ENCODE data around the gene PRSS33.

PRSS33 gene

DNA sequence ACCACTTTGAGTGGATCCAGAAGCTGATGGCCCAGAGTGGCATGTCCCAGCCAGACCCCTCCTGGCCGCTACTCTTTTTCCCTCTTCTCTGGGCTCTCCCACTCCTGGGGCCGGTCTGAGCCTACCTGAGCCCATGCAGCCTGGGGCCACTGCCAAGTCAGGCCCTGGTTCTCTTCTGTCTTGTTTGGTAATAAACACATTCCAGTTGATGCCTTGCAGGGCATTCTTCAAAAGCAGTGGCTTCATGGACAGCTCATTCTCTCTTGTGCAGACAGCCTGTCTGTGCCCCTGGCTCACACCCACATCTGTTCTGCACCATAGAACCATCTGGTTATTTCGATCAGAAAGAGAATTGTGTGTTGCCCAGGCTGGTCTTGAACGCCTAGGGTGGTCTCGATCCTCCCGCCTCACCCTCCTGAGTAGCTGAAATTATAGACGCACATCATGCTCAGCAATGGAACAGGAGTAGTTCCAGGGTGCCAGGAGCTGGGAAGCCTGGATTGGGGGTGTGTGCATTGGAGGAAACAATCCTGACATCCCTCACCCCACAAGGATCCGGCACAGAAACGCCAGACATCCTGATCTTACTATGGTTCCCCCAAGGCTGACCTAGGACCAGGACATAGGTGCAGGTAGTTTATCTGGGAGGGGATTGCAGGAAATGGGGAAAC is 34.3 kb upstream of the PRSS33 start:
- in situ Hi-C loops (cut with HindIII; ENCODE audit: low sequenced_read_pairs) = no loop called here

DNA sequence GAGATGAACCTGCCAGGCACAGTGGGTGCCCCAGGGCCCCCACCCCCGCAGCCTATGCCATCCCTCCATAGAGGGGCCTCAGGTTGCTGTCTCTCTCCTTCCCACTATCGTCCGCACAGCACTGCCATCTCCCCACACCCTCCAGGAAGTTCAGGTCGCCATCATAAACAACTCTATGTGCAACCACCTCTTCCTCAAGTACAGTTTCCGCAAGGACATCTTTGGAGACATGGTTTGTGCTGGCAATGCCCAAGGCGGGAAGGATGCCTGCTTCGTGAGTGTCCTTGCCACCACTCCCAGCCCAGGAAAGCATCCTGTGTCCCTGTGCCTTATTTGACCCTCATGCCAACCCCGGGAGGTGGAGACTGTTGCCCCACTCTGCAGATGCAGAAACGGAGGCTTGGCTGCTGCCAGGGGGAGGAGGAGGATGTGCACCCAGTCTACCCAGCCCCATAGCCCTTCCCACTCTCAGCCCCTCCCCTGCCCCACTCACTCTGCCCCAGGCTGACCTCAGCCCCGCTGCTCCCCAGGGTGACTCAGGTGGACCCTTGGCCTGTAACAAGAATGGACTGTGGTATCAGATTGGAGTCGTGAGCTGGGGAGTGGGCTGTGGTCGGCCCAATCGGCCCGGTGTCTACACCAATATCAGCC is 33.6 kb upstream of the PRSS33 start:
- in situ Hi-C loops (cut with HindIII; ENCODE audit: low sequenced_read_pairs) = no loop called here

DNA sequence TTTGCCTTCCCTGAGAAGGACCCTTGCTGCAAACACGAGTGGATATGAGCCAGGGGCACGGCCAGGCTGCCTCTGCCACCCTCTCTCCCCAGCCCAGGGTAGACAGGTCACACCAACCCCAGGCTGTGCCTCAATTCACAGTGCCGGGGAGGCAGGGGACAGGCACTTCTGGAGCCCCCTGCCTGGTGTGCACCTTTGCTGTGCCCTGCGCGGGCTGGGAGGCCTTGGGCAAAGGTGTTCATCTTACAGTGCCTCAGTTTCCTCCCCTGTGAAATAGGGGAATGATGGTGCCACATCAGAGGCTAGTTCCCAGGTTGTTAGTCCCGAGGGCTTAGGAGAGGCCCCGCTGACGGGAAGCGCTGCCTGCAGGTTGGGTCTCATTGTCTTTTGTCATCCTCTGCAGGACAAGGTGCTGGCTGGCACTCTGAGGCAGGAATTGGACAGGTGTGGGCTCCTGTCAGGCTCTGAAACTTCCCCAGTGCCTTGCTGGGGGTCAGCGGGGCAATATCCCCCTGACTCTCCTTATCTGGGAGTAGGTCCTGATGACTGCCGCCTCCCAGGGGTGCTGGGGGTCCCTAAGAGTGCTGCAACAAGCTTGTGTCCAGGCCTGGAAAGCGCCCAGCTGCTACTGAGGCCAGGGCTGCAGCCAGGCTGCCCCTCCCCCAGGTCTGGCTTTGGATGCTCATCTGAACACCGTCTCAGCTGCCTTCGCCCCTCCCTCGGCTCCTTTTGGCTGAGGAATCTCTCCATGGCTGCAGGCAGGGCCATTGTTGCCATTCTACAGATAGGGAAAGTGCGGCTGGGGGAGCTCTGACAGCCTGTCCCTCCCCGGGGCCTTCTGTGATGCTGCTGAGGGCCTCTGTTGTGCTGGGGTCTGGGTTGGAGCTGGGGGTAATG is 32.8 kb upstream of the PRSS33 start:
- in situ Hi-C loops (cut with HindIII; ENCODE audit: low sequenced_read_pairs) = no loop called here

DNA sequence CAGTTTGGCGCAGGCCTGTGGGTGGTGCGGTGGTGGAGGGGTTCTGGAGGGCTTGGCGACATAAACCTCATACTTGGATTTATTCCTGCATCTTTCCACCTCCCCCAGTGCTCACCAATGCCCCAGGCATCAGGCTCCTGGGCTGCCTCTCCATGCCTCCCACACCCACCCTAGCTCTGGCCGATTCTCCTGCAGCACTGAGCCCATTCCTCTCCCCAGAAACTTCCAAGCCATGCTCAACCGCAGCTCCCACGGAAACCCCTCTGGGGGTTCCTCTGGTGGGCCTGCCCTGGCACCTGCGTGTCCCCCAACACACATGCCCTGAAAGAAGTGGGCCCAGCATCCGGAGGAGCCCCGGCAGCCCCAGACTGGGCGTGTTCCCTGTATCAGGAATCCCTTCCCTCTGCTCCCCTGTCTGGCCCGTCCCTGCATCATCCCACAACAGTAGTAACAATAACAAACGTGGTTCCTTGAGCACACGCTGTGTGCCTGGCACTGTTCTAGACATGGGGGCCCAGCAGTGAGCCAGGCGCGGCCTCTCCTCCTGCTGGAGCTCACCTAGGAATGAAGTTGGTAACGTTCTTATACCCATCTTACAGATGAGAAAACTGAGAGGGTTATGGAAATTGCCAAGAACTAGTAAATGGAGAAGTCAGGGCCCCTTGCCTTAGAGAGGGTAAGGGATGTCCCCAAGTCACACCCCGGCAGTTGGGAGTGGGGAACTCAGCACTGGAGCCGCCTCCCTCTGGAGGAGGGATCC is 32.0 kb upstream of the PRSS33 start:
- in situ Hi-C loops (cut with HindIII; ENCODE audit: low sequenced_read_pairs) = no loop called here

DNA sequence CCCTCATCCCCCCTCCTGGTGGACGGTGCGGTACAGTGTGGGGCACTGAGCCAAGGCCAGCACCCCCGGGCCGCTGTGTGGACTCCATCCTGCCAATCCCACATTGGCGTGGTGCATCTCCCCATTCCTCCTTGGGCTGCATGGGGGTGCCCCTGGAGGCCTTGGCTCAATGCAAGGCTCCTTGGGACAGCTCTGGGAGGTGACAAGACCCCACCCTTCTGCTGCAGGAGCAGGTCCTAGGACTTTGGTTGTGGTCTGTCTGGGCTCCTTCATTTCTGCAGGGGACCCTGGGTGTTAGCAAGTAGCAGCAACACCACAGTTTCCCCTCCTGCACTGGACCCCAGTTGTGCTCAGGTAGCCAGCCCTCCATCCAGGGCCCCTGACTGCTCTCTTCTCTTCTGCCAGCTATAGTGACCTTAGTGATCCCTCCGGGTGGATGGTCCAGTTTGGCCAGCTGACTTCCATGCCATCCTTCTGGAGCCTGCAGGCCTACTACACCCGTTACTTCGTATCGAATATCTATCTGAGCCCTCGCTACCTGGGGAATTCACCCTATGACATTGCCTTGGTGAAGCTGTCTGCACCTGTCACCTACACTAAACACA is 31.0 kb upstream of the PRSS33 start:
- in situ Hi-C loops (cut with HindIII; ENCODE audit: low sequenced_read_pairs) = no loop called here

DNA sequence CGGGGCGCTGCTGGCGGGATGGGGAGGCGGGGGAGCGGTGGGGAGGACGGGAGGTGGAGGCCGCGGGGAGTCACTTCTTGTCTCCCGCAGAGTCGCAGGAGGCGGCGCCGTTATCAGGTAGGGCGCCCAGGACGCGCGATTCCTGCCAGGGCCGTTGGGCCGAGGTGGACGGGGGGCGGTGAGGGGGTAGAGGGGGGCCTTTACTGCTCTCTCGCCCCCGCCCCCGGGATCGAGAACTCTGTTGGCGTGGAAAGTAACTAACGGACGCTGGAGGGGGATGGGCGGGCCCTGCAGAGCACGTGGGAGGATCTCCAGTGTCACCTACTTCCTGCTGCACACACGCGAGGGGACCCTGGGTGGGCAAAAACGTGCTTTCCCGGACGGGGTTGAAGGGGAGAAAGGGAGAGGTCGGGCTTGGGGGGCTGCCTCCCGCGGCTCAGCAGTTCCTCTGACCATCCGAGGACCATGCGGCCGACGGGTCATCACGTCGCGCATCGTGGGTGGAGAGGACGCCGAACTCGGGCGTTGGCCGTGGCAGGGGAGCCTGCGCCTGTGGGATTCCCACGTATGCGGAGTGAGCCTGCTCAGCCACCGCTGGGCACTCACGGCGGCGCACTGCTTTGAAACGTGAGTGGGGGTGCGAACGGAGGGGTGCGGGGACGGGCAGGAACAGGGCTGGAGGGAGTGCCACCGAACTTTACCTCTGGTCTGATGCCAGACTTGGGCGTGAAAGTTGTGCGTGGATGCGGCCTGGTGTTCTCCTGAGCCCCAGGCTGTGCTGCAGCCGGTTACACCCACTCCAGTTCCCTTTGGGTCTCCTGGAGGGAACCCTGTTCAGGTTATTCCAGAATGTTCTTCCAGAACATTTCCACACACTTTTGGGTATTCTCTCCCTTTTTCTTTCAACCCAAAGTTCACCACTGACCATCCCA is 30.2 kb upstream of the PRSS33 start:
- in situ Hi-C loops (cut with HindIII; ENCODE audit: low sequenced_read_pairs) = no loop called here

DNA sequence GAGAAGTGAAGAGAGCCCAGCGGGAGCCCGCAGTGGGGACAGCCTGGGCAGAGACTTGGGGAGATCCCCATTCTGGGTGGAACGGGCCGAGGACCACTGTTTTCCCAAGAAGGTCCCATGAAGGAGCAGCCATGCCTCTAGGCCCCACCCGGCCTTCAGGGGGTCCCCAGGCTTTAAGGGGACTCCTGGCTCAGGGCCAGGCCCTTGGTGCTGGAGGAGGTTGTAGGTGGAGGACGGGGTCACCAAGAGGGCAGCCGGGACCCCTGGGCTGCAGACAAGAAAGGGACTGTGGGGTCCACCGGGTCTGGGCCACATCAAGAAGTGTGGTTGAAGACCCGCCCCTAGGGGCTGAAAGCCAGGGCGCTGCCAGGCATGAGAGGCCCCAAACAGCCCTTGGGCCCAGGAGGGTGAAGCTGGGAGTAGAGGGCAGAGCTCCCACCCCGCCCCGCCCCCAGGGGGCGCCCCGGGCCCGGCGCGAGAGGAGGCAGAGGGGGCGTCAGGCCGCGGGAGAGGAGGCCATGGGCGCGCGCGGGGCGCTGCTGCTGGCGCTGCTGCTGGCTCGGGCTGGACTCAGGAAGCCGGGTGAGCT is 29.5 kb upstream of the PRSS33 start, which contains the start of gene PRSS21:
Gene PRSS21, plus strand, starts transcription at position 487 of the 589 bp plus-strand sequence. Its CDS starts 32 bp downstream, at position 519.
- in situ Hi-C loops (cut with HindIII; ENCODE audit: low sequenced_read_pairs) = no loop called here

DNA sequence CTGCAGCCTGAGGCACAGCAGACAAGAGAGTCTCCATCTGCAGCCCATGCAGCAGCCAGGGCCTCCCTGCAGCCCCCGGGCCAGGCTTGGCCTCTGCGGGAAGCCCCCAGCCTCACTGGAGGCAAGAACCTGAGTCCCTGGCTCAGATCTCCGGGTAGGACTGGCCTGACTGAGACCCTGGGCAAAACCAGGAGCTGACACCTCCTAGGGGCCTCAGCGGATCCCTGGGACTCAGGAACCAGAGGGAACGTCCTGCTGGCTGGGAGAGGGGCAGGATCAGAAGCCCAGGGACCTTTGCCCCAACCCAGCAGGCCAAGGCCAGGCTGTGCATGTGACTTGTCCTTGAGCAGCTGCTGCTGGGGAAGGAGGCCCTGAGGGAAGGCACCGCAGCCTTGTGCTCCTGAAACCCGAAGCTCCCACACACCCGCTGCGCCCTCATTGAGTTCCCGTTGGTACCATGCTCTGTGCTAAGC is 28.0 kb upstream of the PRSS33 start:
- in situ Hi-C loops (cut with HindIII; ENCODE audit: low sequenced_read_pairs) = no loop called here

DNA sequence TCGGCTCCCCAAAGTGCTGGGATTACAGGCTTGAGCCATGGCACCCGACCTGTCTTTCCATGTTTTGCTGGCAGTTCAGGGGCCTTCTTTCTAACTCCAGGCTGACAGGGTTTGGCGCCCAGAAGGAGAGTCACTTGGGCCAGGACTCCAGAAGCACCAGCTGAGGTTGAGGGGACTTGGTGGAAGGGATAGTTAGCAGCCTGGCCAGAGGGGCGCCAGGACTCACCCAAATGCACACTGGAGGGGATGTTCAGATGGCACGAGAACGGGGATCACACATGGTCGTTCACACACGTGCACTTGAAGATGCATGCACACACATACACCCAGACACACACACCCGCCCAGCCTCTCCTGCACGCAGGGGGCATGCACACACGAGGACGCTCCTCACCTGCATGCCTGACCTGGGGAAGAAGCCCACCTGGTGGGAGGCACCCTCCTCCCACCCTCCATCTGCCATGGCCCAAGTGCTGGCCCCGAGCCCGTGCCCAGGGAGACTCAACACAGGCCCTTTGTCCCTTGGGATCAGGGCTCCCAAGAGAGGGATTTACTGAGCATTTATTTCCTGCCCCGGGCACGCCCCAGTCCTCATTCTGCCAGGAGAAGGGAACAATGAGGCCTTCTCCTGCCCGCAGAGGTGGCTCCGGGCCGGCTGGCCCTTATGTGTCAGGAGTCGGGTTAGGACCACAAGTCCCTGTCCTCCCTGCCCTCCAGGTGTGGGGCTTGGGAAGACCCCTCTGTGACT is 27.4 kb upstream of the PRSS33 start:
- in situ Hi-C loops (cut with HindIII; ENCODE audit: low sequenced_read_pairs) = no loop called here

DNA sequence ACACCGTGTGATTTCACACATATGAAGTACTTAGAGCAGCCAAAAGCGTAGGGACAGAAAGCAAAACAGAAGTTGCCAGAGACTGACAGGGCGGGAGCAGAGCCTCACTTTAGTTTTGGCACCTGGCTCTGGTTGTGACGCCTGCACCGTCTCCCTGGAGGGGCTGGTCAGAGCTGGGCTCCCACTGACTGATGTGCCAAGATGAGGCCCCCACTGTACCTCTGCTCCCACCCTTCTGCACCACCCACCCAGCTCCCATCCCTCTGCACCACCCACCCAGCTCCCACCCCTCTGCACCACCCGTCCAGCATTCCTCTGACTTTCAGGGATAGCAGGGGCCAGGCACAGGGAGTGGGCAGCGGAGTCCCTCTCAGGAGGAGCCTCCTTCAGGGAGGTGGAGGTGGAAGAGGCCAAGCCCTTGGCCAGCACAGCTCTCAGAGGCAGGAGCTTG is 26.4 kb upstream of the PRSS33 start:
- in situ Hi-C loops (cut with HindIII; ENCODE audit: low sequenced_read_pairs) = no loop called here

DNA sequence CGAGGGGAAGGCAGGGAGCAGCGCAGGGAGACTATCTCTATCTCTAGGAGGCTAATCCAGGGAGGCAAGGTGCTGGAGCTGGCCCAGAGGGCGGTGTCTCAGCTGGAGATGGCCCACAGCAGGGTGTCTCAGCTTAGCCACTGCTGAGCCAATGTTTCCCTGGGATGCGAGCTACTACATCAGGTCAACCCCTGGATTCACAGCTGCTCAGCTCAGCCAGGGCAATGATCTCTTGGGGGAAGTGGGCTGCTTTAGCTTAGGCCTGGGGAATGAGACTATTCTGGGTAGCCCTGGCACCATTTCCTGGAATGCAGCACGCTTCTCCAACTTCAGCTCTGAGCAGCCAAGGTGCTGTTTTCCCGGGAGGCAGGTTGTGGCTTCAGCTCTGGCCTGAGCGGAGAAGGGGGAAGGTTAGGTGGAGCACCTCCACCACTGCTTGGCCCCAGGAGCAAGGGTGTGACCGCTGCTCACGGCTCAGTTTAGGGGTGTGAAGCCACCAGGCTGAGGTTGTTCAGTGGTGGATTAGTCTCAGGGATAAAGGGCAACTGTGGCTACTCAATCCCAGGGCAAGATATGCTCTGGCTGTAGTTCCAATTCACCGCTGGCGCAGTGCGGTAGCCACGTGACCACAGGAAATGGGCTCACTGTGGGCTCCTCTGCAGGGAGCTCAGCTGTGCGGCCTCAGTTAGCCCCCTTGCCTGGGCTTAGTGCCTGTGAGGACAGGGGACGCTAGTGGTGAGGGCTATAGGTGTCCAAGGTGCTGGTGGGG is 24.5 kb upstream of the PRSS33 start:
- in situ Hi-C loops (cut with HindIII; ENCODE audit: low sequenced_read_pairs) = no loop called here

DNA sequence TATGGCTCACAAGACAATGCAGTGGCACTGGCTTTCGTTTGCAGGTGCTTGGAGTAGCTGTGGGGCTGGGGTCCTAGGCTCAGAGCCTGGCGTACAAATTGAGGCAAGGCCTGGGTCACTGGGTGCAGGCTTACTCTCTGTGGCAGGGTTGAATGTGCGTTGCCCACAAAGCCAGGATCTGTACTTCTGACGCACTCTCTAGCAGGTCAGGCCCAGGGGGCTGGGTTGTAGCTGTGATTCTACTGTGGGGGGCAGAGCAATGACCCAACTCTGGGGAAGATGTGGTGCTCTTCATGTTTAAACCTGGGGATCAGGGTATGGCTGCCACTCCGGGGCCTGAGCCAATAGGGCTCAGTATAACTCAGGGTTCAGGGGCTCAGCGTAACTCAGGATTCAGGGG is 23.3 kb upstream of the PRSS33 start:
- in situ Hi-C loops (cut with HindIII; ENCODE audit: low sequenced_read_pairs) = no loop called here

DNA sequence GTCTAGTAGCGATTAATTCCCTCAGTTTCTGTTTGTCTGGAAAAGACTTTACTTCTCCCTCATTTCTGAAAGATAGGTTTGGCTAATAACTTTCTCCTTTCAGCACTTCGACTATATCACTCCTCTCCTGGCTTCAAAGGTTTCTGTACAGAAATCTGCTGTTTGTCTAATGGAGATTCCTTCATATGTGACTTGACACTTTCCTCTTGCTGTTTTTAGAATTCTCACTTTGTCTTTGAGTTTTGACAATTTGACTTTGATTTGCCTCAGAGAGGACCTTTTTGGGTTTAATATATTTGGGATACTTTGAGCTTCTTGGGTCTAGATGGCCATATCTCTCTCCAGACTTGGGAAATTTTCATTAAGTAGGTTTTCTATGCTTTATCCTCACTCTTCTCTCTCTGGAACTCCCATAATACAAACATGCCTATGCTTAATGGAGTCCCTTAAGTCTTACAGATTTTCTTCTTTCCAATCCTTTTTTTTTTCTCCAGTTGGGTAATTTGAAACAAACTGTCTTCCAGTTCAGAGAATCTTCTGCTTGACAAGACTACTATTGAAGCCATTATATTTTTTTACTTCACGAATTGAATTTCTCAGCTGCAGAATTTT is 21.9 kb upstream of the PRSS33 start:
- in situ Hi-C loops (cut with HindIII; ENCODE audit: low sequenced_read_pairs) = no loop called here

DNA sequence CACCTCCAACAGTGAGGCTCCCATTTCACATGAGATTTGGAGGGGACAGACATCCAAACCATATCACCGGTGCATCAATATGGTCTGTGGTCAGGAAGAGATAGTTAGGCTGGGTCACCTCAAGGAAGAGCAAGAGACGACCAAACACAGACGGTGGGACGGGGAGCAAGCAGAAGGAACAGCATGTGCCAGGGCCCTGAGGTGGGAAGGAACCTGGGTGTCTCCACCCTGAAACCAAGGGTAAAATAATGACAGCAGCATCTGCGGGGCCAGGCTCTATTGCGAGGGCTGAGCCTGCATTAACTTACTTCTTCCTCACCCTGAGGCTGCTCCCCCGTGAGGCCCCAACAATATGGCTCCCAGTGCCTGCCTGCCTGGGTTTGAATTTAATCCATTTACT is 20.8 kb upstream of the PRSS33 start:
- in situ Hi-C loops (cut with HindIII; ENCODE audit: low sequenced_read_pairs) = no loop called here

DNA sequence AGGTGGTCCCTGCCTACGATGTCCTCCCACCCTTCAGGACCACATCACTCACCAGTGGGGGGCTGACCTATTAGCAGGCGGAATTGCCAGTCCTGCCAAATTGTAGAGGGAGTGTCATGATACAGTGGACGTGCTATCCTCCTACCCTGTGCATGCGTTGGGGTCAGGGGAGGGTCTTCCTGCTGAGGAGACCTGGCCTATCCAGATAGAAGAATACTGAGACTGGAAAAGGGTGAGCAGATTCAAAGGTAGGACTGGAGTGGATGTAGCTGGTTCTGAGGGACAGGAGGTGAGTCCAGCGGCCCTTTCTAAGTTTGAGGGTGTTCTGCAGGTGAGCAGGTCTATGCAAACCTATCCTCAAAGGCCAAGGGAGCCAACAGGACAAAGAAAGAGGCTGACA is 18.9 kb upstream of the PRSS33 start:
- in situ Hi-C loops (cut with HindIII; ENCODE audit: low sequenced_read_pairs) = no loop called here

DNA sequence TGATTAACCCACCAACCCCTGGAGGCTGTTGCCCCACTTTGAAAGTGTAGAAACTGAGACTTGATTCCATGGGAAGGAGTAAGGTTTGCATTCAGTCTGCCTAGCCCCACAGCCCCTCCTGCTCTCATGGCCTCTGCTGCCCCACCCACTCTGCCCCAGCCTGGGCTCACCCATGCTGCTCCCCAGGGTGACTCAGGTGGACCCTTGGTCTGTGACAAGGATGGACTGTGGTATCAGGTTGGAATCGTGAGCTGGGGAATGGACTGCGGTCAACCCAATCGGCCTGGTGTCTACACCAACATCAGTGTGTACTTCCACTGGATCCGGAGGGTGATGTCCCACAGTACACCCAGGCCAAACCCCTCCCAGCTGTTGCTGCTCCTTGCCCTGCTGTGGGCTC is 17.4 kb upstream of the PRSS33 start:
- in situ Hi-C loops (cut with HindIII; ENCODE audit: low sequenced_read_pairs) = no loop called here

DNA sequence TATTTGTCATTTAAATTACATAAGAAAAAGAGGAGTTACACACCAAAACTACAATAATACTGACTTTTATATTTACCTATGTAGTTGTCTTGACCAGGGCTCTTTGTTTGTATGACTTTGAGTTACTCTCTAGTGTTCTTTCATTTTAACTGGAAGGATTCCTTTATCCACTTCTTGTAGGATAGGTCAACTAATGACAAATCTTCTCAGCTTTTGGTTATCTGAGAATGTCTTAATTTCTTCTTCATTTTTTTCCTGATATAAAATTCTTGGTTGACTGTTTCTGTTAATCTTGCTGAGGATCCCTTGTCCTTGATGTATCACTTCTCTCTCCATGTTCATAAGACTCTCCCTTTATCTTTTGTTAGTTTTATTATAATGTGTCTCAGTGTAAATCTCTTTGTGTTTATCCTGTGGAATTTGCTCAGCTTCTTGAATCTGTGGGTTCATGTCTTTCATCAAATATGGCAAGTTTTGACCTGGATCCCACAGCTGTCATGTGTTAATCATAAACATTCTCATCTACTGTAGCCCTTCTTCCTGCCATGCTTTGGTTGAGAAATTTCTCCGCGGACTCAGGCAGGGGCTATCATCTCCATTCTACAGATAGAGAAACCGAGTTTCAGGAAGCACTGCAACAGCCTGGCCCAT is 16.3 kb upstream of the PRSS33 start:
- in situ Hi-C loops (cut with HindIII; ENCODE audit: low sequenced_read_pairs) = no loop called here

Measured in DLD1 (cell line).